CD4-positive, alpha-beta T cell treated with Interleukin-21 for 1 hour (primary cell): ENCODE results near the gene IKZF1.

ENCODE experiments used
- DNase-seq: peaks from one replicate; pipeline ENCODE4 v3.0.0-alpha.2; 2020

IKZF1 gene

DNA sequence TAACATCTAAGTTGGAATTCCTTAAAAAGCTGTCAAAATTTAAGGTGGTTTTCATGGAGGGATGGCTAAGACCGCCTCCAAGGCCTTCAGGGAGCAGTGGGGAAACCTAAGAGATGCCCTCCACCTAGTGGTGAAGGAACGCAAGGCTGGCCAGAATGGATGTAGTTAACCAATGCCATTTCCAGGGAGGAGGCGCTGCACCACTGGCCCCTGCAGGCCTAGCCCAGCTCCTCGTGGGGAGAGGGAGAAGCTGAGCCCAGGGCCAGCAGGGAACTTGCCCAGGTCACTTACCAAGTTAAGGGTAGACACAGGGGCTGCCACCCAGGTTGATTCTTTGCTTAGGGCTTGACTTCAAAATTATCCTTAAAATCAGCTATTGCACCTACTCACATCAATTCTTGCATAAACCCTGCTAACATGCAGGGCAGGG lies 113.6 kb downstream of the IKZF1 start:
- DNase-seq = peak; percentile 79

DNA sequence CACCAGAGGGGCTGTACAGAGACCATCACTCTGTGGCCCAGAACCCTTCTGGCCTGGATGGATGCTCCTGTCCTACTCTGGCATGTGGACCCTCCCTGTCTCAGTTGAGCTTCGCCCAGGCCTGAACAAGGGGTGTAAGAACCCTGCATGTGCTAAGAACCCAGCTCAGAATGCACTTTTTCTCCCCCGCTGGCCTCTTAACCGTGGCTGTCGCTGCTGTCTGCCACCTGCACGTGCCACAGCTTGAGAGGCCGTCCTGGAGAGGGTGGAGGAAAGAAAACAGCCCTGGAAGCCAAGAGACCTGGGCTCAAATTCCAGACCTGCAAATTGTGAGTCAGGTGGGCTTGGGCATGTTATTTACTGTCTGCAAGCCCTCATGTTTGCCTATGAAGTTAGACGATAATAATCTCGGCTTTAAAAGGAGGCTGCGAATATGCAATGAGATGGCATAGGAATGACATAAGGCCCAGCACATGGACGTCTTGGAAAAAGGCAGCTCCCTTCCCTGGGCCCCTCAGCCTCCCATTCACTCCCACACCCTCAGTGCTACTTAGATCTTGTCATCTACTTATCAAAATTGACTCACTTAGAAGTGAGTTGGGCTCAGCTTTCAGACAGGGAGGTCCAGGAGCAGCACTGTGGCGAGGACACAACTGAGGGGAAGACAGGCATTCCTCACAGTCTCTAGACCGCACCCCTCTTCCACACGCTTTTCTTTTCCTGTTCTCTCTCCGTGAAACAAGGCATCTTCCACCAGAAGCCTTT lies 114.2 kb downstream of the IKZF1 start:
- DNase-seq = no peak

DNA sequence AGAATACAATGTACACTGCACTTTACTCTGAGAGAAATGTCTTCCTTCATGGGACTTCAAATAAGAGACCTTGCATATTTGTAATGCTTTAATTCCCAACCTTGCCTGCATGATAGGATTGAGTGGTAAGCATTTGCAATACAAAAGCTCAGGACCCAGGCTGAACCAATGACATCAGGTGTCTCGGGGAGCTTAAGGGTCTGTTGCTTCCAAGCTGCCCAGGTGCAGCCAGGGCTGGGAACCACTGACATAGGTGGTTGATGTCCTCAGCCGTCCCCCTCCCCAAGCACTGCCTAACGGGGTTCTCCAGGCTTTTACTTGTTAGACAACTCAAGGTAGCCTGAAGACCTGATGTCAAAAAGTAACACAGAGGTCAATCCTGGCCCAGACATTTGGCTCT lies 116.5 kb downstream of the IKZF1 start:
- no peak for DNase-seq

DNA sequence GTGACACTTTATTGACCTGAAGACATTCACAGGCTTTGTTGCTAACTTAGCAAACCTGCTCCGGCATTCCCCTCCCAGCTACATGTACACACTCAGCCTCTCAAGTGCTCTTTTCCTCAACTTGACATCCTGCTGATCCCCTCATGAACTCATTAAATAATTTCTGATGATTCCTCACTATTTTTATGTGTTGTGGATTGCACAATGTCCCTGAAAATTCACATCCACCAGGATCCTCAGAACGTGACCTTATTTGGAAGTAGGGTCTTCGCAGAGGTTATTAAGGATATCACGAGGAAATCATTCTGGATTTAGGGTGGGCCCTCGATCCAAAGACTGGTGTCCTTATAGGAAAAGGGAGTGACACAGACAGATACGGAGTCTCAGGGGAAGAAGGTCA lies 118.3 kb downstream of the IKZF1 start:
- DNase-seq = no peak

DNA sequence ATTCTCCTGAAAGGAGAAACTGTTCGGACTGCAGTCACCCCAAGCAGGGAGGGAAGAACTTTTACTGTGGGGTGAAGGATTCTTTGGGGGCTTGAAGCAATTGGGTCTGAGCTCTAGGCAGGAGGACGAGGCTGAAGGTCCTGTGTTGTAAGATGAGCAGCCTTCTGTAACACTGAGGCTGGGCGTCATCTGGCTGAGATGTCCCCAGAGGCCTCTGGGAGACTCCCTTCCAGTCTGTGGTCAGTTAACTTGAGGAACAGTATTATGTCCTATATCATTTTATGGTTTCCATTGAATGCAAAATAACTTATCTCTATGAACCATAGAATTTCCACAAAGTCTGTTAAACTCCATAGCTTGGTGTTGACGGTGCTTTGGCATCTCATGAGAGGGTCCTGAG lies 119.3 kb downstream of the IKZF1 start:
- no peak for DNase-seq

DNA sequence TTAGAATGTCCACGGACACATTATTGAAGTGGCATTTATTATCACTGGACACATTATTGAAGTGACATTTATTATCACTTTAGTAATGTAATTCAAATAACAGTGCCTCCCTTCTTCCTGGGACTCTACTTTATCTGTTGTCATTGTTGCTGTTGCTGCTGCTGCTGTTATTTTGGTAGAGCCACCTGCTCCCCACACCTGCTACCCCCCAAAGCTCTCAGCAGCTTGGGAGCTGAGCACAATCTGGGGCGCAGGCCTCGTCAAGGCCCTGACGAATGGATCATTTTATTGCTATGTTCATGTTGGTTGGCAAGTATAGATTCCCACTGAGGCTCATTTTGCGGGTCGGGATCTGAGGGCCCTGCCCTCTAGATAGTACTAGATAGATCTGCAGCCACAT lies 120.8 kb downstream of the IKZF1 start:
- no peak for DNase-seq

DNA sequence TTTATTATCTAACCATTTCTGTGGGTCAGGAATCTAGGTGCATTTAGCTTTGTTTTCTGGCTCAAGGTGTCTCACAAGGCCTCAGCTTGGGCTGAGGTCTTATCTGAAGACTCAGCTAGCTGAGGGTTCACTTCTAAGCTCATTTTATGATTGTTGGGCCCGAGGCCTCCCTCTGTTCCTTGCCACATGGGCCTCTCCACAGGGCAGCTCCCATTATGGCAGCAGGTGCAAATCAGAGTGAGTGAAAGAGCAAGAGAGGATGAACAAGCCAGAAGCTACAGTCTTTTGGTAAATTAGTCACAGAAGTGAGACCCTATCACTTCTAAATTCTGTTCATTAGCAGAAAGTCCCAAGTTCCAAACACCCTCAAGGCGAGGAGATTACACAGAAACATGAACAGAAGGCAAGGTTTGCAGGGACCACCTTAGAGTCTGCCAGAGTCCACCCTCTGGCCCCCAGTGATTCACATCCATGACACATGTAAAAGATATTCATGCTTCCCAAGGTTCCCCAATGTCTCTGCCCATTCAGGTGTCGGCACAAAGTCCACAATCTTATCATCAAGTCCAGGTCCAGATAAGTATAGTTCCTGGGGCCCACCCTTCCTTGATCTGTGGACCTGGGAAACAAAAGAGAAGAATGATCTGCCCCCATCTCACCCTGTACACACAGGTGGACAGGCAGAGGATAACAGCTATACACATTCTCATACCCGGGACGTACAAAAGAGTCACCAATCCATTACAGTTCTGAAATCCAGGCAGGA lies 121.9 kb downstream of the IKZF1 start:
- no peak for DNase-seq

DNA sequence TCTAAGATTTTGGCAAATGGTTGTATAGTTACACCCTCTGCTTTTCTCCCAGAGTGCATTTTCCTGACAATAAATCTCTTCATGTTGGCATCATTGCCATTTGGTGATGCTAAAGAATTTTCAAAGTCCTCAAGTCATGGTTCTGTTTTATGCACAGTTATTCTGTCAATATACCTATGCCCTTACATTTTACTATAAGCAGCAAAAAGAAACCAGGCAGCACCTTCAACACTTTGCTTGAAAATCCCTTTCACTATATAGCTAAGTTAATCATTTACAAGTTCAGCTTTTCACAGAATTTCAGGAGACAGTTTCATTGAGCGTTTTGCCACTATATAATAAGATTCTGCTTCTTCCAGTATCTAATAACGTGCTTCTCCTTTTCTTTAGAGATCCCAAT lies 123.0 kb downstream of the IKZF1 start:
- no peak for DNase-seq

DNA sequence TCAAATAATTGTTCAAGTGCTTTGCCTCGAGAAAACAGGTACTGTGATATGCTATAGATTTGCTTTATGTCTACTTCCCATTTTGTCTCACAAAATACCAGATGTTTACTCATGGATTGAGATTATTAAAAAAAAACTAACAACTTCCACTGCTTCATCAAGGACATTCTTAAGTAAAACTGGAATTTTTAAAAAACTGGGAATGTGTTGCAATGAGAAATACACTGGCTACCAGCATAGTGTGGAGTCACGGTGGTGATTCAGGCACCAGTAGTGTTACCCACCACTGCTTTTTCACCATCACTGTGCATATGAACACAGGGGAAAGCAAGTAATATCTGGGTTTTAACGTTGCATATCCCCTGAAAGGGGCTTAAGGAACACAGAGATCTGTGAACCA lies 124.4 kb downstream of the IKZF1 start:
- no peak for DNase-seq

DNA sequence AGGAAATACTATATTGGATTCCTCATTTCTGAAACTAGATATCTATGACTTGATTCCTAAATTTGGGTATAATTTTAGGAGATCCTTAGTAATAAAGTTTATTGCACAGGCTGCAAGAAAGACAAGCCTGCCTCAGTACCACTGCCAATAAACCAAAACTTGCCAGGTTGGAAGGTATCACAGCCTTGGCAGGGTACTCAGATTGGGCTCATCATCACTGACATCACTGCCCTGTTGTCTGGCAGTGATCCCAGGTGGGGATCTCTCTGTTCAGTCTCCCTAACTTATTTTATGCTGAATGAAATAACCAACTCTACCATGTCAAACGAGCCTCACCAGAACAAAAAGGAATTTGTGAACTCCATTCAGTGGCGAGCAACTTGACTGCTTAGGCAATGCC lies 126.8 kb downstream of the IKZF1 start:
- no peak for DNase-seq

DNA sequence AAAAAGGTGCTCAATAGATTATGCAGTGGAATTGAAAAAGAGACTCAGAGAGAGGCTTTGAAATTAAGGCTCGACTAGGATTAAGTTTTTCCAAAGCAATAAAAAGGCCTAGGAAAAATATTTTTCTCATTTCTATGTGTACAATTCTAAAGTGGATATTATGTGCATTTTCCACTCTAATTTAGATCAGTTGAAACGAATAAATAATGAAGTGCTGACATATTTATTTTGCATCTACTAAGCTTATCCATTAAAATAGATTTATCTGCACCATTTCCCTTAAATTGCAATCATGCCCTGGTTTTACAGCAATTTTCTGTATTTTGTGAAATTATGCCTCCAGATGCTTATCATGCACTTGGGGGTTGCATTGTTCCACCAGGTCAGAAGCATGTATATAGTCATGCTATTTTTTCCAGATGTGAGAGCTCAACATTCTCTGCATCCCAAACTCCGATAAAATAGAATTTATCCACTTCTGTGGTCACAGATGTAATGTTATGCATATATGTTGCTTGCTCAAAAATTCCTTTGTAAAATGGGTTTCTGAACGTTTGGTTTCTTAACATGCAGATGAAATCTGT lies 127.3 kb downstream of the IKZF1 start:
- no peak for DNase-seq

DNA sequence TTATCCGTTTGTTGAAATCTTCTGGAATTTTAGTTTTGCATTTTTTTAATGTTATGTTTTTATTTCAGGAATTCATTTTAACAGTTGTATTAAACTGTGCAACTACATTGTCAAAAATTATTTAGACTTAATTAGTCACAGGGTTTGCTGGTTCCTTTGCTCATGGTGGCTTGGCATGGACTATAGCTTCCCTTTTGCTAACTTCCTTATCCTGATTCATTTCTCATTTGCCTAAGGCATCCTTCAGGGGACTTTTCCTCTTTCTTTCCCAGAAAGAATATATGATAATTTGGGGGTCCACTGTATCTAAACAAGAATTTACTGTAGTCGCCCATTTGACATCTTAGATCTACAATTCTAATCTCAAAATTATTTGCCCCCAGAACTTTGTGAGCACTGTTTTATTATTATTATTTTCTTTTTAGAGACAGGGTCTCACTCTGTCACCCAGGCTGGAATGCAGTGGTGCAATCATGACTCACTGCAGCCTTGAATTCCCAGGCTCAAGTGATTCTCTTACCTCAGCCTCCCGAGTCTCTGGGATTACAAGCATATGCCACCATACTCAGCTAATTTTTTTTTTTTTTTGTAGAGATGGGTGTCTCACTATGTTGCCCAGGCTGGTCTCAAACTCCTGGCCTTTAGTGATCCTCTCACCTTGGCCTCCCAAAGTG lies 131.8 kb downstream of the IKZF1 start:
- no peak for DNase-seq

DNA sequence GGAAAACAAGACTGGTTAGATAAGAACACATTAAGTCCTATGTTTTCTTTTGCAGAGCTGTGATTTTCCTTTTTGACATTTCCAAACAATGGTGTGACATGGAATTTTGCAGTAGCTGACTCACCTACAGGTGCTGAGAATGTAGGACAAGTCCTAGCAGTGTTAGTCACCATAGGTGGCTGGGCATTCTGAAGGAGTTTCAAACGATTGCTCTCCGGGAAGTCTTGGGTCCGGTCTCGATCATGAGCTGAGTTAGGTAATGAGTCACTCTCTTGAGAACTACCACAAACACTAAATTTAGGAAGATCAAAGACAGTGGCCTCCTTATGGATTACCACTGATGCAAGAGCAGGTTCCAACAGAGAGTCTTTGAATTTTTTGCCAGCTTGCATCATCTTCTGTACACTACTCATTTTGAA lies 142.0 kb downstream of the IKZF1 start:
- DNase-seq = no peak

DNA sequence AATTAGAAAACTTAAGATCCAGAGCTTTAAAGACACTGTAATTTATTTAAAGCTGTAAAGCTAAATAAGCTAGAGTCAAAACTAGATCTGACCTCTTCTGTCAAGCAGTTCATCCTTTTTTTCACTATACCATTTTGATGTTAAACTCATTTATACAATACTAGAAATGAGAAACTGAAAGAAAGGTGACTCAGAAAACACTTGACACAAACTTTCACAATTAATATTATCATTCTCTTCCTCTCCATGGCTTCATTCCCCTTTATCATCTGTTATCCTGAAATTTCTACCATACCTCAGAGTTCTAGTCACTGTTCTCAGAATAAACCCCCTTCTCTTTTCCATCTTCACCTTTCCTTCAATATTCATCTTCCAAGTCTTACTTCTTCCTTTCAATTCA lies 144.3 kb downstream of the IKZF1 start:
- no peak for DNase-seq

DNA sequence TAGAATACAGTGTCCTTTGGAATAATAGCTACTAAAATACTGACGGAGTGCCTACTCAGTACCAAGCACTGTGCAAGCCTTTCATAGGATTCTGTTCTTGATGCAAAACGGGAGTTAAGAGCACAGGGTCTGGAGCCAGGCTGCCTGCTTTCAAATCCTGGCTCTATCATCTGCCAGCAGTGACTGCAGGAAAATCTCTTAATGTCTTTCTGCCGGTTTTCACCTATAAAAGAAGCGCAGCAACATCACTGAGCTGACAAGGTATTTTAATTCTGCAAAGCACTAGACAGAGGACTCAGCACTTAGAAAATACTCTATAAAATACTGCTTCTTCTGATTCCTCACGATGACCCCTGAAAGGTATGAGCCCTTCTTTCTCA lies 145.0 kb downstream of the IKZF1 start:
- no peak for DNase-seq

DNA sequence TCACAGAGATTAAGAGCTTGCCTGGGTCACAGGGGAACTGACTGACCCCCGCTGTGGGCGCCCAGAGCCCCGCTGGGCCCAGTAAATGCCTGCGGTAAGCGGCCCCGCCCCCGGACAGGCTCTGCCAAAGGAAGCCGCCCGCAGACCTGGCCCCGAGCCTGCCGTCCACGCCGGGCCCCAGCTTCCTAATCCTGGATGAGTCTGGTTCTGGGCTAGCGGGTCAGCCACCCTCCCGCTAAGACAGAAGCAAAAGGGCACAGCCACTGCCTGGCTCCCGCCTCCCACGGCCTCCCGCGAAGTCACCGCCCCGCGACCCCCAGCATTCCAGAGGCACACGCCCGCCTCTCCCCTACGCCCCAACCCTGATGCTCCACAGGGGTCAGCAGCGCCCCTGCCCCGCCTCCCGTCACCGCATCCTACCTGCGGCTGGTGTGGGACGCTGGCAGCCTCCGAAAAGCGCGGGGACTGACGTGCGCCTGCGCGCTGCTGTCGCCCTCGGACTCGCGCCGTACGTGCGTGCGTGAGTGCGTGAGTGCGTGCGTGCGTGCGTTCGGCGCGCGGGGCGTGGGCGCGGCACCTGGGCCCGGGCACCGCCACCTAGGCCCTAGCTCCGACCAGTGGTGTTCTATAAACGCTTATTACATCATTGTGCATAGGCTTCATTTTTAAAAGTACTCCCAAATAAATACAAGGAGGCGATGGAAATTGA lies 145.5 kb downstream of the IKZF1 start, which contains the start of gene FIGNL1:
TSS of gene FIGNL1 (minus strand) at position 470 of the 709 bp plus-strand sequence. CDS start 3,063 bp downstream, outside the sequence.
- peak; percentile 77 for DNase-seq

DNA sequence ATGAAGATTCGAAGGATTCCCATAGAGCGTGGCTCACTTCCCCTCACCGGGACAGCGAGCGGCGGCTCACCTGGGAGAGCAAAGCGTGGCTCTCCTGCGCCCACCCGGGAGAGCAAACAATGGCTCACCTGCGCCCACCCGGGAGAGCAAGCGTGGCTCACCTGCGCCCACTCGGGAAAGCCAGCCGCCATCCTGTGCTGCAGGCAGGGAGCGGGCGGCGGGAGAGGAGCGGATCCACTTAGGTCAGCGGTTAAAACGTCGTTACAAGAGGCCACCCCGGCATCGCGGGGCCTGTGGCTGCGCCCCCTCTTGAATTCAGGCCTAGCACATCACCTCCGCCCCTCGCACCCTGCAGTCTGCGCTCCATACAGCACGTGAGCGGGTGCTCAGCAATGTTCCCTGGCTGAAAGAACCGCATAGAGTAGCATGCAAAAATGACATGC lies 146.1 kb downstream of the IKZF1 start:
- DNase-seq = peak; percentile 24
